HG03575 (cell line): ENCODE measurements around the gene PTPN11.
"Not testable (repeated sequence)": the region's sequence is repeated elsewhere in the genome, so short reads cannot be mapped to it uniquely, and the experiment has no call there.

Experiments
- ATAC-seq: cut with Tn5 transposase; IDR thresholded peaks from one replicate; pipeline ENCODE4 v1.9.1; 2021; ENCODE audit not compliant: unreplicated experiment, insufficient number of reproducible peaks, low FRiP score; ENCODE audit errors: extremely low read depth

The PTPN11 gene

DNA sequence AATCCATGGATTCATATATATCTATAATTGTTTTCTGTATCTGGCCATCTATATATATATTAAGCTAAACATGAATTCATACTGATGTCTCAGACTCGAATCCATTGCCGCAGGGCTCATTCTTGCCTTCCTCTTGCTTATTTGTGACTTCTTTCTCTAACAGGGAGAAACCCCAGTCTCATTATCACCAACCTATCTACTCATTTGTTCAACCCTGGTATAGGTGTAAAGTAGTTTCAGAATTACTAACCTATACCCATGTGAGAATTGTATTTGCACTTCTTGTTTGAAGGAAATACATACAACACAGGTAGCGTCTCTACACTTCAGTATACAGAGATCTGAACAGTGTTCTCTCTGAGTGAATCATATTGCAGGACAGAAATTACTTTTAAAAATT lies 77.7 kb downstream of the PTPN11 start:
- ATAC-seq = no peak

DNA sequence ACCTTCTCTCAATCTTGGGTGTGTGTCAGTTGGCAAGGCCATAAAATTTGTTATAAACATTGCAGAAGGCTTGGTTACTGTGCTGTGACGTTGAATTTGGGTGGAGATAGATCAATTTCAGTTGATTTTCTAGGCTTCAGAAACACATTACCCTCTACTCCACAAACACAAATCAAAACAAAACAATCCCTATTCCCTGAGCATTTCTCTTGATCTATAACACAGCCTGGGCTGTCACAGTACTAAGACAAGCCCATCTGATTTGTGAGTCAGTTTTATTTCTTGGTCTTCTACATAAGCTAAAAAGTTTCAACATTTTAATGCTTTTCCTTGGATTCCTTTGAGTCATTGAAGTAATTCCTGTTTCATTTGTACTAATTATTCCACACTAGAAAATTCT lies 79.8 kb downstream of the PTPN11 start:
- no peak for ATAC-seq

DNA sequence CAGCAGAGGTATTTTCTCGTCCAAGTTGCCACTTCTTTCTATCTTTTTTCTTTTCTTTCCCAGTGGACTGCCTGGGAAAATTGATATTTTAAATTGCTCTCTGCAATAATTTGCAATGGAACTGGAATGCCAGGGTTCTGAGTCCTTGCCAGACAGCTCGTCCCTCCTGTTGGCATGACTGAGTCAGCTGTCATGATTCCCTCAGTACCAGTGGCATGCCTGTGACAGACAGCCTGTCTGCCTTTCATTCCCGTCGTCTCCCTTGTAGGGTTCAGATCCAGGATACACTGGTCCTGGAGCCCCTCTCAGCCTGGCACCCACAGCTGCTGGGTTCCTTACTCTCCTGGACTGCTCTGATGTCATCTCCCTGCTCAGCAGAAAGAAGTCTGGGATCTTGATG lies 84.8 kb downstream of the PTPN11 start:
- ATAC-seq = no peak

DNA sequence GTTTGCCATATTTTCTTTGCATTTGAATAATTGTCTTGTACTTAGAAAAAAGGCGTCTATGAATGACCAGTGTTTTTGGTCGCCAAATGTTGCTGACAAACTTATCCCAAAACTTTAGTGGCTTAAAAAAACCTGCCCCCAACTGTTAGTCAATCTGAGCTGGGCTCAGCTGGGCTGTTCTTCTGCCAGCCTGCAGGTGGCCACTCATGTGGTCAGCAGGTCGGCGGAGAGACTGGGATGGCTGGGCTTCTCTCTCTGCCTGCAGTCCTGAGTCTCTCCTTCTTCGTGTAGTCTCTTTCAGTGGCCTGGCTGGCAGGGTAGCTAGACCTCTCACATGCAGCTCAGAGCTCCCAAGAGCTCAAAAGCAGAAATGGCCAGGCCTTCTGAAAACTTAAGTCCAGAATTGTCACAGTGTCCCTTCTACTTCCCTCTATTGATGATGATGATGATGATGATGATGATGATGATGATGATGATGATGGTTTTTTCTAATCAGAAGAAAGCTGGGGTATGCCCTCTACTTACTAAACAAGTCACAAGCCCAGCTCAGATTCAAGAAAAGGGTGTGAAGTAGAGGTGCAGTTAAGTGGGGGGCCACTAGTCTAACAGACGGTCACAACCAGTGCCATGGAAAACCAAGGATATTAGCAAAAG lies 87.9 kb downstream of the PTPN11 start:
- ATAC-seq = no peak

DNA sequence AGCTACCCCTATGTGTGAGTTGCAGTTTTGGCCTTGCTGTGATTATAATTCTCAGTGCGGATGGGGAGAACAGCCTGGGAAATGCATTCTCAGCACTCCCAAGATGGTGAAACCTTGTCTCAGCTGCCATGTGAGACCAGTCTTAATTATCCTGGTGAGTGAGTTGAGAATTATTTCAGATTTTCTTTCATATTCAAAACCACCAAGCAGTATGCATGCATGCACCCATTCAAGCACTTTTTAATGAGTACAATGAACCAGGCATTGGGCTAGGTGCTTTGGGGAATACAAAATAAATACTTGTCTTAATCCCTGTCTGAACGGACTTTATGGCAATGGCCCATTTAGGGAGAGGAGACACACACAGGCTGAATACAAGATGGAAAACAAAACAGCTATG lies 94.7 kb downstream of the PTPN11 start:
- no peak for ATAC-seq

DNA sequence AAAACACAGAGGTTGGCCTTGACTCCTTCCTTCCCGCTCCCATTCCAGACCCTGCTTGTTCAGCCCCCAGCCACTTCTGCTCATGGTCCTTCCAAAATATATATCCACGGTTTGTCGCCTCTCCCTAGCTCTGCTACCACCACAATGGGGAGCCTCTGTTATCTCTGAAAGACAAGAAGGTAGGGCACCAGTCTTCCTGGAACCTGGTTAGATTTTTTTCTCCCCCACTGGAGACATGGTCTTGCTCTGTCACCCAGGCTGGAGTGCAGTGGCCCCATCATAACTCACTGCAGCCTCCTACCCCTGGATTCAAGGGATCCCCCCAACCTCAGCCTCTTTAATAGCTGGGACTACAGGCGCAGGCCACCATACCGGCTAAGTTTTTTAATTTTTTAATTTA lies 95.7 kb downstream of the PTPN11 start:
- ATAC-seq = no peak

DNA sequence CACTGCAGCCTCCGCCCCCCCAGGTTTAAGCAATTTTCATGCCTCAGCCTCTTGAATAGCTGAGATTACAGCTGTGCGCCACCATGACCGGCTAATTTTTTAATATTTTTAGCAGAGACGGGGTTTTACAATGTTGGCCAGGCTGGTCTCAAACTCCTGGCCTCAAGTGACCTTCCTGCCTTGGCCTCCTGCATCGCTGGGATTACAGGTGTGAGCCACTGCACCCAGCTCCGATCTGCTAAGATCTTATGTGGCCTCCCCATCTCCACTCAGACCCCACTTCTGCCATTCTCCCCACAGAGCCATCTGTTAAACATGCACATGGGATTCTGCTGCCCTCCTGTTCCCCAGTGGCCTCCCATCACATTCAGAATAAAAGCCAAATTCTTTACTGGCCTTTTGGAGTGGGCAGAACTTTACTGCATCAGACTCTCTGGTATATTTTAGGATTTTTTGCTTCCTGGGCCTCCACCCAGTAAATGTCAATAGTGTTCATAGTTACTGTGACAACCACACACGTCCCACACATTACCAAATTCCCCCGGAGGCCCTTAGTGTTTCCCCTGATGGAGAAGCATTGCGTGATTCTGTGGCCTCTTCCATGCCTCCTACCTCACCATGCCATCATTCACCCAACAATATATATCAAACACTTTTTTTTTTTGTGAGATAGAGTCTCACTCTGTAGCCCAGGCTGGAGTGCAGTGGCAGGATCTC lies 96.3 kb downstream of the PTPN11 start:
- ATAC-seq = no peak

DNA sequence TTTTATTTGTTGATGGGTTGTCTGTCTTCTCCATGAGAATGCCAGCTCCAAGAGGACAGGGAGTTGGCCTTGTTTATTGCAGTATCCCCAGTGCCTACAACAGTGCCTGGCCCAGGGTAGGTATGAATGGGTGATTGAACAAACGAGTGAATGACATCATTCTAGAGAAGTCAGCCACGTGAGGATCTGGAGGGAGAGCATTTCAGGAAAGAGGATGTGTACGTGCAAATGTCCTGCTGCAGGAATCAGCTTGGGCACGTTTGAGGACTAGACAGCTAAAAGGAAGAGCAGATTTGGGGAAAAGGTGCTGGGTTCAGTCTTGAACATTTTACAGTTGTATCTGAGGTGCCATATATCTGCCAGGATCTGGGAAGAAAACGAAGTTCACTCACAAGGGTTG lies 97.1 kb downstream of the PTPN11 start:
- no peak for ATAC-seq

DNA sequence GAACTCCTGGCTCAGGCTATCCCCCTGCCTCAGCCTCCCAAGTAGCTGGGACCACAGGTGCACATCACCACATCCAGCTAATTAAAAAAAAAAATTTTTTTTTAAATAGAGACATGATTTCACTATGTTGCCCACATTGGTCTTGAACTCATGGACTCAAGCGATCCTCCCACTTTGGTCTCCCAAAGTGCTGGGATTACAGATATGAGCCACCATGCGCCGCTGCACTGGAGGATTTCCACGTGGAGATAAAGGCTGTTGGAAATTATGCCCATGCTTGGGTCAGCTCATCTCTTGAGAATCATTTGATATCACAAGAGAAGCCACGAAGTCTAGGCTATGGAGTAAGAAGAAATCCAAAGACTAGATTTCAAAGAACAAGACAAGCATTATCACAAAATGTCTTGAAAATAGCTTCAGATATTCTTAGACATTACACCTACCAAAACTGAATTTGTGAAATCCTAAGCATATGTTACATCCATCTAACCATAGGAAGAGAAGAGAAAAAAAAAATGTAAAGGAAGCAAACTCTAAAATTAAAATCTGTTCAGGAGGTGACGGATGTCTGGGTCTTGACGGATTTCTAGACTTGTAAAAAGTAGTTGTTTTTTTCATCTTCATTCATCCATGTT lies 99.1 kb downstream of the PTPN11 start:
- no peak for ATAC-seq

DNA sequence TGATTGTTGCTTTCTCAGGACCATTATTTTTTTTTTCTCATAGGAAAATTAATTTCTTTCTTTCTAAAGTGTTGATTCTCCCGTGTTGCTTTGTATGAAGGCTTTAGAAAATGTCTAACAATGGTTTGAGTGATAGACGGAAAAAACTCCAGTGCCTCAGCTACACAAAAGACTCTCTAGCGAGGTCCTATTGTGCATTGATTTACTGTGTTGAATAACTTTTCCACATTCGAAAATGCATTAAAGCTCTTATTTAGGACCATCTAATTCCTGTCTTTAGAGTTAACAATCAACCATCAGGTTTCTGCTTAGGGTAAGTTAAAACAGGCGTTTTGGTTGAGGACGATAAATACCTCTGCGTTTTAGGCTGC lies 99.6 kb downstream of the PTPN11 start:
- ATAC-seq = no peak

DNA sequence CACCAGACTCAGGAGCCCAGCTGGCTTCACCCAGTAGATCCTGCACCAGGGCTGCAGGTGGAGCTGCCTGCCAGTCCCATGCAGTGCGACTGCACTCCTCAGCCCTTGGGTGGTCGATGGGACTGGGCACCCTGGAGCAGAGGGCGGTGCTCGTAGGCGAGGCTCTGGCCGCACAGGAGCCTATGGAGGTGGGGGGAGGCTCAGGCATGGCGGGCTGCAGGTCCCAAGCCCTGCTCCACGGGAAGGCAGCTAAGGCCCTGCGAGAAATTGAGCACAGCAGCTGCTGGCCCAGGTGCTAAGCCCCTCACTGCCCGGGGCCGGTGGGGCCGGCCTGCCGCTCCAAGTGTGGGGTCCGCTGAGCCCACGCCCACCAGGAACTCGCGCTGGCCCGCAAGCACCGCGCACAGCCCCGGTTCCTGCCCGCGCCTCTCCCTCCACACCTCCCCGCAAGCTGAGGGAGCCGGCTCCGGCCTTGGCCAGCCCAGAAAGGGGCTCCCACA lies 101.1 kb downstream of the PTPN11 start:
- ATAC-seq = not testable (repeated sequence)

DNA sequence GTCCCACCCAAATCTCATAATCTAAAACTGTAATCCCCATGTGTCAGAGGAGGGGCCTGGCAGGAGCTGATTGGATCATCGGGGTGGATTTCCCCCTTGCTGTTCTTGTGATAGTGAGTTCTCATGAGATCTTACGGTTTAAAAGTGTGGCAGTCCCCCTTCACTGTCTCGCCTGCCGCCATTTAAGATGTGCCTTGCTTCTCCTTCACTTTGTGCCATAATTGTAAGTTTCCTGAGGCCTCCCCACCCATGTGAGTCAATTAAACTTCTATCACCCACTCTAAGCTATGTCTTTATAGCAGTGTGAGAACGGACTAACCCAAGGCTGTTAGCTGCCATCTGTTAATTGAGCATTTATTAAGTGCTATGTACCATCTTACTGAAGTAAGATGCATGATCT lies 105.1 kb downstream of the PTPN11 start:
- ATAC-seq = no peak

DNA sequence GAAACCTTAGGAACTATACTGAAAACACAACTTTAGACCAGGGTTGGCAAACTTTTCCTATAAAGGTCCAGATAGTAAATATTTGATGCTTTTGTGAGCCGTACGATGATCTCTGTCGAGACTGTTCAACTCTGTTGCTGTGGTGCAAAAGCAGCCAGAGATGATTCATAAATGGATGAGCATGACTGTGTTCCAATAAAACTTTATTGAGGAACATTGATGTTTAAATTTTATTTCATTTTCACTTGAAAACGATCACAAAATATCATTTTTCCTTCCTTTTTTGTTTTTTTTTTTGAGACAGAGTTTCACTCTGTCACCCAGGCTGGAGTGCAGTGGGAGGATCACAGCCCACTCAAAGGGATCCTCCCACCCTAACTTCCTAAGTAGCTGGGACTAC lies 105.5 kb downstream of the PTPN11 start:
- ATAC-seq = no peak

DNA sequence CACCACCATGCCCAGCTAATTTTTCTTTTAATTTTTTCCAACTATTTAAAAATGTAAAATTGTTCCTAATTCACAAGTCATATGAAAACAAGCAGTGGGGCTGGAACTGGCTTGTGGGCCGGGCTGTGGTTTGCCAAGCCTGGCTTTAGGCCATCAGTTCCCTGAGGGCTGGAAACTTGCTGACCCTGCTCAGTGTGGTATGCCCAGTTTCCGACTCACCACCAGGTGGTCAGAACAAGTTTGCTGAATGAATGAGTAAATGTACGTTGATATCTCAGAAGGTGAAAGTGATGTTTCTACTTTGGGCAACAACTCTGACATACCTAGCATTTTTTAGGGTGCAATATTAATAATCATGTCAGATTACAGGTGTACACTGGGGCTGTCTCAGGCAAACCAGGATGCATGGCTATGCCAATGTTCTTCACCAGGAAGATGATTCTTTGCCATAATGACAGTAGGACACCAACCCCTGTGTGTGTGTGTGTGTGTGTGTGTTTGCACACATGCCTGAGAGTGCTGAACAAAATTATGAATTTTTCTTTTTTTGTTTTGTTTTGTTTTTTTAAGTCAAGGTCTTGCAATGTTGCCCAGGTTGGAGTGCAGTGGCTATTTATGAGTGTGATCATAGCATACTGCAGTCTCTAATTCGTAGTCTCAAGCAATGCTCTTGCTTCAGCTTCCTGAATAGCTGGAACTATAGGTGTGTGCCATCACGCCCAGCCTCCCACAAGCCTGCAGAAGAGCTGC lies 106.1 kb downstream of the PTPN11 start:
- no peak for ATAC-seq

DNA sequence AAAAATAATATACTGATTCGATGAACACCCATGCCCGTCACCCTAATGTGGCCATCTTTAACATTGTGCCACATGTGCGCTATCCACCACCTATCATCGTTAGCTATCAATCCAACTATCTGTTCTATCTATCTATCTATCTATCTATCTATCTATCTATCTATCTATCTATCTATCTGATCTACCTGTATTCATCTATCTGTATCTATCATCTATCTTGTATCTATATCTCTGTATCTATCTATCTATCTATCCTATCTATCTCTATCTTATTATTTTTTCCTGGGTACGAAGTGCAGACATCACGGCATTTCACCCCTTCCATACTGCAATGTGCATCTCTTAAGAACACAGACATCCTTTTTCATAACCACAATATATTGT lies 106.7 kb downstream of the PTPN11 start:
- no peak for ATAC-seq

DNA sequence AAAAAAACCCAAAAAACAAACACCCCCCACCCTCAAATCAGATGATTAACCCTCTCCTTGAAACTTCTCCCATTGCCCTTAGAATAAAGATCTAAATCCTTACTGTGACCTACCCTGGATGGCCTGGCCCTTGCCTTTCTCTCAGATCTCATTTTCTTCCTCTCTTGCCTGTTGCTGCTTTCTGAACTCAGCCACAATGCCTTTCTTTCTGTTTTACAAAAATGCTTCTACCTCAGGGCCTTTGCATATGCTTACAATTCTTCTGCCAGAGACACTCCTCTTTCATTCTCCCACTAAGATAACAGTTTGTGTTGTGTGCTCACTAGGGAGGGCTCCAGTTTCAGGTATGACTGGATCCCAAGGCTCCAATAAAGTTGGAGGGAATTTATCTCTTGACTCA lies 108.3 kb downstream of the PTPN11 start:
- no peak for ATAC-seq

DNA sequence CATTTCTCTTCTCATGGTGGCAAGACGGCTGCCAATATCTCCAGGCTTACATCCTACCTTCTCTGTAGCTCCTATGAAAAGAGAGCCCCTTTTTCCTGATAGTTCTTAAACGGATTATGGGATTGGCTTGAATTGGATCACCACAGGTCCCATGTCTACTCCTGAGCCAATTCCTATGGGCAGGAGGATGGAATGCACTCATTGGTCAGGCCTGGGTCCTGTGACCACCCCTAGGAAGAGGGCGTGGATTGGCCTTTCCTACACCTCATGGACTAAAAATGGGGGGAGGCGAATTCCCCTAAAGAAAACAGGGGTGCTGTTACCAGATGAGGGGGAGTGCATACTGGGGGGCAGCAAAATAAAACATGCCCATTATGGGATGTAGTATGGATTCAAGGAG lies 108.8 kb downstream of the PTPN11 start:
- no peak for ATAC-seq

DNA sequence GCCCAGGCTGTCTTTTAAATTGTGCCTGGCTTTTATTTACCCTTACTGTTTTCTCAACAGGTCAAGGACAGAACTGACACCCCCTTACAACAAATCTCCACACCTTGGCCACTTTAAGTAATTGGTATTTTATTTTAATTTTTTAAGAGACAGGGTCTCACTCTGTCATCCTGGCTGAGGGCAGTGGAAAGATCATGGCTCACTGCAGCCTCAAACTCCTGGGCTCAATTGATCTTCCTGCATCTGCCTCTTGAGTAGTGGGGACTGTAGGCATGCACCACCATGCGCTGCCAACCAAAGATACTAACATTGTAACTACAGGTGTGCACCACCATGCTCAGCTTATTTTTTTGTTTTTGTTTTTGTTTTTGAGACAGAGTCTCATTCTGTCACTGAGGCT lies 109.8 kb downstream of the PTPN11 start:
- no peak for ATAC-seq

DNA sequence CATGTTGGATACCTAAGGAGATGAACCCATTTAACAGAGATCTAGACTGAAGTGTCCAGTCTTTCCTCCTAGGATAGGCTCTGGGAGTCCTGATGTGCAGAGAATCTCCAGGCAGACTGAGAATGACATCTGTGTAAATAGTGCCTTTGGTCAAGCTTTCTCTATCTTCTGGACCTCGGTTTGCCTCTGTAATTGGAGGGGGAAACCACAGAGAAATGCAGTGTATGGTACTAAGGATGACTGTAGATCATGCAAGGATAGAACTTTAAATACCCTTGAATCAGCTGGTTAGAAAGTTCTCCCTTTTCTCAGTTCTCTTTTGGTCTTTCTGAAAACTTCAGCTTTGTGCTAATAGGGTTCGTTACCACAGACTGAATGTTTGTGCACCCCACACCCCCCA lies 112.2 kb downstream of the PTPN11 start:
- no peak for ATAC-seq

DNA sequence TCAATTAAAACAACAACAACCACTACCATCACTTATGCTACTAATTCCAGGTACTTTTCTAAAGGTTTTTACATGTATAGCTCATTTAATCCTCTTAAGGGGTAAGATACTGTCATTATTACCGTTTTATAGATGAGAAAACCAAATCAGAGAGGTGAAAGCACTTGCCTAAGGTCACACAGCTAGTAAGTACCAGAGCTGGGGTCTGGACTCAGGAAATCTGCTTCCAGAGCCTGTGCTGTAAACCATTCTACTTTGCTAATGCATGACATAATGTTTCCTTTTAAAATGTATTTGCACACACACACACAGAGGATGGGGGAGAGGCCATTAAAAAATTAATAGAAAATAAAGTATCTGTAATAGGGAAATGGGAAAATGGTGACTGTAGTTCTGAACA lies 113.4 kb downstream of the PTPN11 start:
- no peak for ATAC-seq
